ENCODE data around the gene CAPN14.

- TF ChIP-seq CTCF (IDR thresholded peaks at IDR 0.05 in 4 of 5, conservative IDR thresholded peaks at IDR 0.05 in 1 of 5) (no peak), POLR2A (IDR thresholded peaks at IDR 0.05) (no peak)
These were observed 2.8 kb downstream of the CAPN14 start for GRCh38 chr2:31214444-31214915.

All from gastrocnemius medialis (tissue), 4 donors.